Astrocyte of the cerebellum (primary cell): Measurements from ENCODE around the gene CPNE5.

Experiments
- DNase-seq: peaks from one replicate; pipeline ENCODE4 v3.0.0-alpha.2; 2011; ENCODE audit warnings: low read depth
- H3K4me3 ChIP-seq: 2 replicates; pipeline ENCODE4 v1.5.1; 2011; ENCODE audit warnings: mild to moderate bottlenecking, low read depth, low read length, moderate library complexity
- CTCF ChIP-seq: IDR thresholded peaks from 2 replicates; pipeline ENCODE4 v1.5.1; 2012; ENCODE audit warnings: low read length, low read depth, moderate library complexity, mild to moderate bottlenecking; ENCODE audit errors: missing control alignments
- in situ Hi-C: cut with HindIII; loops from 2 replicates; pipeline ENCODE4 v1.10.0; 2017; ENCODE audit warnings: low sequenced_read_pairs

Gene CPNE5

GRCh38 chr6:36722879-36723278 is 116.4 kb downstream of the CPNE5 start:
- no peak overlapping the region for H3K4me3 ChIP-seq
- DNase-seq, result no peak
- no peak for TF ChIP-seq CTCF
- in situ Hi-C loops, result no loop called here

GRCh38 chr6:36722365-36722764 is 116.9 kb downstream of the CPNE5 start:
- no peak for DNase-seq
- in situ Hi-C loops, result no loop called here
- no peak for TF ChIP-seq CTCF
- no peak overlapping the region for H3K4me3 ChIP-seq

GRCh38 chr6:36721369-36722140 is 117.7 kb downstream of the CPNE5 start:
- in situ Hi-C loops, result no loop called here
- no peak for TF ChIP-seq CTCF
- no peak overlapping the region for H3K4me3 ChIP-seq
- no peak for DNase-seq

GRCh38 chr6:36720251-36721141 is 118.7 kb downstream of the CPNE5 start:
- in situ Hi-C loops, result no loop called here
- no peak for TF ChIP-seq CTCF
- no peak overlapping the region for H3K4me3 ChIP-seq
- DNase-seq, result no peak

- H3K4me3 ChIP-seq, result no peak overlapping the region
- no peak for TF ChIP-seq CTCF
- in situ Hi-C loops, result no loop called here
- no peak for DNase-seq
Observed at GRCh38 chr6:36719126-36719525, 120.1 kb downstream of the CPNE5 start.

GRCh38 chr6:36718560-36718959 is 120.7 kb downstream of the CPNE5 start:
- no peak for TF ChIP-seq CTCF
- no peak for DNase-seq
- H3K4me3 ChIP-seq, result no peak overlapping the region
- in situ Hi-C loops, result no loop called here
